ENCODE results near the gene UBR1. TPM values are rescaled to one million over a fixed set of nuclear protein-coding genes. Genes with fewer than 3 reads are reported as not detected.
"Not testable (repeated sequence)": the region's sequence is repeated elsewhere in the genome, so short reads cannot be mapped to it uniquely, and the experiment has no call there.

The UBR1 gene
- total RNA-seq, 1 experiment from 2014 or later, result 30.8 TPM

DNA sequence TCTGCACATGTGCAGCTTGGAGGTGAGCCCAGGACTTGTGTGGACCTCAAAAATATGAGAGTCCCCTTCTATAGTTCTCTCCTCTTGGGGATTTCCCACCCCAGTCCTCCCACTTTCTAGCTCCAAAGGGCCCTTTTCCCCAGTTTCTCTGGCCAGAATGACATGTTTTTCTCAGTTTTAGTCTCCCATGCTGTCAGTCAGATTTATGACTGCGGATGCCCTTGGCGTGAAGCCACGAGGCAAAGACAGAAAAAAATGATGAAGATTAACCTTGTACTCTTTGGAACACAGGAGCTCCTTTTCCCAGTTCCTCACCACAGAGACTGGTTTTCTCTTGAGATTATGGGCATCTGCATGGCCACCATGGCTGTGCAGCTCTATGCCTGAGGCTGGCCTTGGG is 113.2 kb downstream of the UBR1 start:
- Histone ChIP-seq H3K4me1 (ENCODE audit: insufficient read depth, low read length, poor library complexity, severe bottlenecking) (no peaks in the 10 kb centered on the region), H3K9me3 (ENCODE audit: low read depth, low read length, poor library complexity, severe bottlenecking) (no peaks in the 10 kb centered on the region), H3K4me3 (ENCODE audit: low read depth, low read length, poor library complexity, severe bottlenecking) (no peak overlapping the region), H3K27me3 (replicated peaks; ENCODE audit: insufficient read depth, low read depth, low read length, poor library complexity) (no peaks in the 10 kb centered on the region), H3K27ac (ENCODE audit: low read depth, low read length, poor library complexity, severe bottlenecking) (no peak overlapping the region), H3K36me3 (ENCODE audit: insufficient read depth, low read length, poor library complexity, severe bottlenecking) (peaks cover 4% of the 10 kb centered on the region)
- CTCF ChIA-PET, result no interaction called here
- no peak for TF ChIP-seq EZH2 (IDR thresholded peaks at IDR 0.05; ENCODE audit: borderline replicate concordance, low read depth, low read length, poor library complexity, severe bottlenecking)
- TF ChIP-seq, protein P1, sequence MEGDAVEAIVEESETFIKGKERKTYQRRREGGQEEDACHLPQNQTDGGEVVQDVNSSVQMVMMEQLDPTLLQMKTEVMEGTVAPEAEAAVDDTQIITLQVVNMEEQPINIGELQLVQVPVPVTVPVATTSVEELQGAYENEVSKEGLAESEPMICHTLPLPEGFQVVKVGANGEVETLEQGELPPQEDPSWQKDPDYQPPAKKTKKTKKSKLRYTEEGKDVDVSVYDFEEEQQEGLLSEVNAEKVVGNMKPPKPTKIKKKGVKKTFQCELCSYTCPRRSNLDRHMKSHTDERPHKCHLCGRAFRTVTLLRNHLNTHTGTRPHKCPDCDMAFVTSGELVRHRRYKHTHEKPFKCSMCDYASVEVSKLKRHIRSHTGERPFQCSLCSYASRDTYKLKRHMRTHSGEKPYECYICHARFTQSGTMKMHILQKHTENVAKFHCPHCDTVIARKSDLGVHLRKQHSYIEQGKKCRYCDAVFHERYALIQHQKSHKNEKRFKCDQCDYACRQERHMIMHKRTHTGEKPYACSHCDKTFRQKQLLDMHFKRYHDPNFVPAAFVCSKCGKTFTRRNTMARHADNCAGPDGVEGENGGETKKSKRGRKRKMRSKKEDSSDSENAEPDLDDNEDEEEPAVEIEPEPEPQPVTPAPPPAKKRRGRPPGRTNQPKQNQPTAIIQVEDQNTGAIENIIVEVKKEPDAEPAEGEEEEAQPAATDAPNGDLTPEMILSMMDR (conservative IDR thresholded peaks at IDR 0.05; ENCODE audit: low read depth, low read length), result no peak
- intact Hi-C loops (cut with micrococcal nuclease; ENCODE audit: unreplicated experiment), result no loop called here
- POLR2A ChIA-PET (ENCODE audit: low non-redundant PET), result interaction anchor here (0.5 kb wide), 1 partner anchor 8 kb away, joined by 7 read pairs; no protein-coding TSS in a partner anchor
- BruUV-seq (replicated peaks), result no TSS peak
- no peak for DNase-seq (ENCODE audit: low spot score)

GRCh38 chr15:42986693-42987342 is 119.0 kb downstream of the UBR1 start:
- no peak overlapping the region for H3K27ac ChIP-seq (ENCODE audit: low read depth, low read length, poor library complexity, severe bottlenecking)
- TF ChIP-seq, protein P1 (conservative IDR thresholded peaks at IDR 0.05; ENCODE audit: low read depth, low read length), result no peak
- no peak for TF ChIP-seq EZH2 (IDR thresholded peaks at IDR 0.05; ENCODE audit: borderline replicate concordance, low read depth, low read length, poor library complexity, severe bottlenecking)
- ChIA-PET POLR2A (ENCODE audit: low non-redundant PET) (no interaction called here), CTCF (no interaction called here)
- H3K4me3 ChIP-seq (ENCODE audit: low read depth, low read length, poor library complexity, severe bottlenecking), result no peak overlapping the region
- no TSS peak for BruUV-seq (replicated peaks)
- intact Hi-C loops (cut with micrococcal nuclease; ENCODE audit: unreplicated experiment), result no loop called here
- no peaks in the 10 kb centered on the region for H3K9me3 ChIP-seq (ENCODE audit: low read depth, low read length, poor library complexity, severe bottlenecking)
- no peaks in the 10 kb centered on the region for H3K27me3 ChIP-seq (replicated peaks; ENCODE audit: insufficient read depth, low read depth, low read length, poor library complexity)
- no peaks in the 10 kb centered on the region for H3K4me1 ChIP-seq (ENCODE audit: insufficient read depth, low read length, poor library complexity, severe bottlenecking)
- no peak for DNase-seq (ENCODE audit: low spot score)
- peaks cover 4% of the 10 kb centered on the region for H3K36me3 ChIP-seq (ENCODE audit: insufficient read depth, low read length, poor library complexity, severe bottlenecking)

- intact Hi-C loops (cut with micrococcal nuclease; ENCODE audit: unreplicated experiment), result no loop called here
- Histone ChIP-seq H3K4me1 (ENCODE audit: insufficient read depth, low read length, poor library complexity, severe bottlenecking) (no peaks in the 10 kb centered on the region), H3K36me3 (ENCODE audit: insufficient read depth, low read length, poor library complexity, severe bottlenecking) (peaks cover 4% of the 10 kb centered on the region), H3K27ac (ENCODE audit: low read depth, low read length, poor library complexity, severe bottlenecking) (no peak overlapping the region), H3K4me3 (ENCODE audit: low read depth, low read length, poor library complexity, severe bottlenecking) (no peak overlapping the region), H3K9me3 (ENCODE audit: low read depth, low read length, poor library complexity, severe bottlenecking) (no peaks in the 10 kb centered on the region), H3K27me3 (replicated peaks; ENCODE audit: insufficient read depth, low read depth, low read length, poor library complexity) (no peaks in the 10 kb centered on the region)
- no TSS peak for BruUV-seq (replicated peaks)
- DNase-seq (ENCODE audit: low spot score), result no peak
- CTCF ChIA-PET, result no interaction called here
- POLR2A ChIA-PET (ENCODE audit: low non-redundant PET), result no interaction called here
- no peak for TF ChIP-seq EZH2 (IDR thresholded peaks at IDR 0.05; ENCODE audit: borderline replicate concordance, low read depth, low read length, poor library complexity, severe bottlenecking)
- TF ChIP-seq, protein P1 (conservative IDR thresholded peaks at IDR 0.05; ENCODE audit: low read depth, low read length), result no peak; the same call in 1 of the 2 replicates
Observed at GRCh38 chr15:42984493-42985034, 121.3 kb downstream of the UBR1 start.

DNA sequence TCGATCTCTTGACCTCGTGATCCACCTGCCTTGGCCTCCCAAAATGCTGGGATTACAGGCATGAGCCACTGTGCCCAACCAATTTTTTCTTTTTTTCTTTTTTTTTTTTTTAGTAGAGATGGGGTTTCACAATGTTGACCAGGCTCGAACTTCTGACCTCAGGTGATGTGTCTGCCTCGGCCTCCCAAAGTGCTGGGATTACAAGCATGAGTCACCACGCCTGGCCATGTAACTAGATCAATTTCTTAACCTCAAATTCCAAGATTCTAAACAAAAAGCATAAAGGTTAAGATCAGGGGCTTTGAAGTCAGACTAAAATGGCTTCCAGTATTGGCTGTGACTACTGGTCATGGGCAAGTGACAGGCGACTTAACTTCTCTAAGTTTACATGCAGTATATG is 126.7 kb downstream of the UBR1 start:
- intact Hi-C loops (cut with micrococcal nuclease; ENCODE audit: unreplicated experiment); H3K4me1 ChIP-seq (ENCODE audit: insufficient read depth, low read length, poor library complexity, severe bottlenecking); POLR2A ChIA-PET (ENCODE audit: low non-redundant PET); H3K4me3 ChIP-seq (ENCODE audit: low read depth, low read length, poor library complexity, severe bottlenecking); H3K9me3 ChIP-seq (ENCODE audit: low read depth, low read length, poor library complexity, severe bottlenecking); CTCF ChIA-PET; H3K27ac ChIP-seq (ENCODE audit: low read depth, low read length, poor library complexity, severe bottlenecking); H3K27me3 ChIP-seq (replicated peaks; ENCODE audit: insufficient read depth, low read depth, low read length, poor library complexity); BruUV-seq (replicated peaks); DNase-seq (ENCODE audit: low spot score): not testable (repeated sequence)
- H3K36me3 ChIP-seq (ENCODE audit: insufficient read depth, low read length, poor library complexity, severe bottlenecking), result peaks cover 15% of the 10 kb centered on the region

Data from A673 (cell line).